Ramos (cell line): ENCODE measurements around the gene NRROS.
"Not testable (repeated sequence)": the region's sequence is repeated elsewhere in the genome, so short reads cannot be mapped to it uniquely, and the experiment has no call there.

ENCODE experiments used
- in situ Hi-C: fragments of 300-500 bp; cut with MboI; formaldehyde crosslinking; loops from one replicate; pipeline ENCODE4 v1.14.3; 2022; ENCODE audit warnings: low sequenced_read_pairs; ENCODE audit not compliant: unreplicated experiment

Gene NRROS

GRCh38 chr3:196639483-196640296, at the start of gene NRROS:
TSS of gene NRROS (plus strand) at chr3:196639694. CDS start at chr3:196654540, 14,846 bp downstream.
- in situ Hi-C loops = no loop called here

GRCh38 chr3:196590279-196590678, 49.2 kb upstream of the NRROS start:
- in situ Hi-C loops = no loop called here

GRCh38 chr3:196596355-196596754, 43.1 kb upstream of the NRROS start:
- in situ Hi-C loops = no loop called here

- in situ Hi-C loops = not testable (repeated sequence)
Measured at GRCh38 chr3:196597971-196598733, 41.3 kb upstream of the NRROS start.

- in situ Hi-C loops = no loop called here
Measured at GRCh38 chr3:196599734-196600128, 39.8 kb upstream of the NRROS start.

GRCh38 chr3:196600359-196600758, 39.1 kb upstream of the NRROS start:
- in situ Hi-C loops = no loop called here

GRCh38 chr3:196602673-196603072, 36.8 kb upstream of the NRROS start:
- in situ Hi-C loops = no loop called here

- in situ Hi-C loops = no loop called here
Measured at GRCh38 chr3:196603683-196604082, 35.8 kb upstream of the NRROS start.

GRCh38 chr3:196604548-196604947, 34.9 kb upstream of the NRROS start:
- in situ Hi-C loops = no loop called here

GRCh38 chr3:196608693-196609092, 30.8 kb upstream of the NRROS start:
- in situ Hi-C loops = loop anchor here (5.0 kb wide), 1 partner anchor 364 kb away; no protein-coding TSS in a partner anchor

- in situ Hi-C loops = loop anchor here (5.0 kb wide), 1 partner anchor 363 kb away; no protein-coding TSS in a partner anchor
Measured at GRCh38 chr3:196609343-196609775, 30.1 kb upstream of the NRROS start.

- in situ Hi-C loops = loop anchor here (5.0 kb wide), 2 partner anchors 72 to 362 kb away; no protein-coding TSS in a partner anchor
Measured at GRCh38 chr3:196609805-196610515, 29.5 kb upstream of the NRROS start.

- in situ Hi-C loops = loop anchor here (5.0 kb wide), 1 partner anchor 70 kb away; no protein-coding TSS in a partner anchor
Measured at GRCh38 chr3:196611761-196612483, 27.6 kb upstream of the NRROS start.

- in situ Hi-C loops = not testable (repeated sequence)
Measured at GRCh38 chr3:196615234-196615633, 24.3 kb upstream of the NRROS start.

GRCh38 chr3:196617256-196617655, 22.2 kb upstream of the NRROS start:
- in situ Hi-C loops = no loop called here

- in situ Hi-C loops = no loop called here
Measured at GRCh38 chr3:196619223-196619622, 20.3 kb upstream of the NRROS start.

GRCh38 chr3:196619627-196620026, 19.9 kb upstream of the NRROS start:
- in situ Hi-C loops = not testable (repeated sequence)

- in situ Hi-C loops = no loop called here
Measured at GRCh38 chr3:196620161-196620604, 19.3 kb upstream of the NRROS start.

GRCh38 chr3:196620684-196621083, 18.8 kb upstream of the NRROS start:
- in situ Hi-C loops = no loop called here

- in situ Hi-C loops = no loop called here
Measured at GRCh38 chr3:196621611-196622010, 17.9 kb upstream of the NRROS start.
